HFF-Myc (cell line): ENCODE results near the gene ZNF200.

Experiments
- DNase-seq: peaks from one replicate; pipeline ENCODE4 v3.0.0-alpha.2; 2011; ENCODE audit warnings: low read depth; ENCODE audit errors: extremely low read depth
- H3K4me3 ChIP-seq: replicated peaks from 2 replicates; pipeline ENCODE4 v1.5.1; 2011; ENCODE audit warnings: low read depth, mild to moderate bottlenecking, control low read depth, low read length
- TF ChIP-seq, protein P1 (sequence below): IDR thresholded peaks from 2 replicates; pipeline ENCODE4 v1.5.1; 2012; ENCODE audit warnings: mild to moderate bottlenecking, low read depth, low read length, control low read depth; ENCODE audit errors: missing control alignments

ZNF200 gene

DNA sequence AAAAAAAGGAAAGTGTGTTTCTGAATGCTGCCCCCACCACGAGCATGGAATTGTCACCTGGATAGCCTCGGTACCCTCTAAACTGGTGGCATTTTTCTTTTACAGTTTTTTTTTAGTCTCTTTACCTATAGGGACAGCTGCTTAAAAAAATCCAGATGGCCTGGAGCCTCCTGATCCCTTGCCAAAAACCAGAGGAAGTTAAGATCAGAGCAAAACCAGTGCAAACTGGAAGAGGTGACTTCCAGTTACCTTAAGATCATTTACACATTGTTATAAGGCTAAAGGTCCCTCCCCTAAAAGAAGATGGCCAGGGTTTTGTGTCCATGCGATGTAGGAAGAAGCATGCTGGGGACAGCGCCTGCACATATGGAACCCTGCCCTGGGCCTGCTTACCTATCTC is 18.0 kb upstream of the ZNF200 start:
- TF ChIP-seq, protein P1, sequence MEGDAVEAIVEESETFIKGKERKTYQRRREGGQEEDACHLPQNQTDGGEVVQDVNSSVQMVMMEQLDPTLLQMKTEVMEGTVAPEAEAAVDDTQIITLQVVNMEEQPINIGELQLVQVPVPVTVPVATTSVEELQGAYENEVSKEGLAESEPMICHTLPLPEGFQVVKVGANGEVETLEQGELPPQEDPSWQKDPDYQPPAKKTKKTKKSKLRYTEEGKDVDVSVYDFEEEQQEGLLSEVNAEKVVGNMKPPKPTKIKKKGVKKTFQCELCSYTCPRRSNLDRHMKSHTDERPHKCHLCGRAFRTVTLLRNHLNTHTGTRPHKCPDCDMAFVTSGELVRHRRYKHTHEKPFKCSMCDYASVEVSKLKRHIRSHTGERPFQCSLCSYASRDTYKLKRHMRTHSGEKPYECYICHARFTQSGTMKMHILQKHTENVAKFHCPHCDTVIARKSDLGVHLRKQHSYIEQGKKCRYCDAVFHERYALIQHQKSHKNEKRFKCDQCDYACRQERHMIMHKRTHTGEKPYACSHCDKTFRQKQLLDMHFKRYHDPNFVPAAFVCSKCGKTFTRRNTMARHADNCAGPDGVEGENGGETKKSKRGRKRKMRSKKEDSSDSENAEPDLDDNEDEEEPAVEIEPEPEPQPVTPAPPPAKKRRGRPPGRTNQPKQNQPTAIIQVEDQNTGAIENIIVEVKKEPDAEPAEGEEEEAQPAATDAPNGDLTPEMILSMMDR, result no peak
- no peak overlapping the region for H3K4me3 ChIP-seq
- no peak for DNase-seq

DNA sequence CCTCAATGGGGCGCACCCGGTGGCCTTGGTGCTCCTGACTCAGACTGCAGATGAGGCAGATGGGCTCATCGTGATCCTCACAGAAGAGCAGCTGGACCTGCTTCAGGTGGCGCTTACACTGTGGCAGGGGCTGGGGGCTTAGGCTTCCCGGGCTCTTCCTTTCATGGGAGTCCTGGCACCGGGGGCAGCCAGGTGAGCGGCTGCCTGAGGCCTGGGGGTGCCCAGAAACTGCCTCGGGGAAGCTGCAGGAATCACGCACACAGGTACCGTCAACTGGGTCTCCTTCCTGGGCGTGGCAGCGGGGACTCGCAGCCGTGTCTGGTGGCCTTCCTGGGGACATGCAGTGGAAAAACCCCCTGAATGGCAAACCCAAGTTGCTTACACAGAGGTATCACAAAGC is 14.5 kb upstream of the ZNF200 start:
- TF ChIP-seq, protein P1, result no peak
- no peak overlapping the region for H3K4me3 ChIP-seq
- DNase-seq, result no peak

DNA sequence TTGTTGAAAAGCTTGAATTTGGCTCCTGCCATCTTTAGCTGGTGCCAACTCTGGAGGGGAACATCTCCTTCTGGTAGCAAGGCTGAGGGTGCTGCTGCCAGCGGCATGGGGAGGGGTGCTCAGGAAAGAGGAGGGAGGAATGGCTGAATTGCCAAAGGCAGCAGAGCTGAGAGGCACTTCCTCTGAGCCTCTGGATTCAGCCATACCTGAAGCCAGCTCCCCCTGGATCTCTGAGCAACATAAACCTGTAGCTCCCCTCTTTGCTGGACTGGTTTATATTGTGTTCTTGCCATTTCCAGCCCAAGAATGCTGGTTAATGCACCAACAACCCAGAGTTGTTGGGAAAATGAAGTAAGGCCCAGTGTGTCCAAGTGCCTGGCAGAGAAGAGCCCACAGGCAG is 14.1 kb upstream of the ZNF200 start:
- no peak for DNase-seq
- TF ChIP-seq, protein P1, result no peak
- no peak overlapping the region for H3K4me3 ChIP-seq

- TF ChIP-seq, protein P1, result no peak
- no peak for DNase-seq
- no peak overlapping the region for H3K4me3 ChIP-seq
Observed at GRCh38 chr16:3248596-3248995, 13.6 kb upstream of the ZNF200 start.

- DNase-seq, result no peak
- H3K4me3 ChIP-seq, result no peak overlapping the region
- TF ChIP-seq, protein P1, result no peak
Observed at GRCh38 chr16:3246876-3247275, 11.9 kb upstream of the ZNF200 start.

DNA sequence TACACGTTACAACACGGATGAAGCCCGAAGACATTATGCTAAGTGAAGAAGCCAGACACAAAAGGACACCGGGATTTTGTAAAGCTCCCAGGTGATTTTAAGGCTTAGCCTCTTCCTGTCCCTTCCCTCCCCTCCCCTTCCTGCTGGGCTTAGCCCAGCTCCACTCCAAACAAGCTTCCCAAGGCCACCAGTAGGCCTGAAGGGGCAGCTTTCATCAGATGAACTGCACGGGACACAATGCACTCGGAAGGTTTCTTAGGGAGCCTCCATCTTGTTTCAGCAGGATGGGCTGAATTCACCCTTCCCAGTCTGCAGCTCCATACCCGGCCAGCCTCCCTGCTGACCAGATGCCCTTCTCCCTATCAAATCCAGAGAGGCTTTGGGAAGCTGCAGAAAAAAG is 11.0 kb upstream of the ZNF200 start:
- TF ChIP-seq, protein P1, result no peak
- DNase-seq, result no peak
- H3K4me3 ChIP-seq, result no peak overlapping the region

GRCh38 chr16:3243882-3244281 is 8.9 kb upstream of the ZNF200 start:
- H3K4me3 ChIP-seq, result no peak overlapping the region
- TF ChIP-seq, protein P1, result no peak
- no peak for DNase-seq
